ENCODE measurements around the gene F2RL1.
A peak's percentile ranks its signal among the peaks of the same experiment; 100 is the strongest.
"Not testable (repeated sequence)": the region's sequence is repeated elsewhere in the genome, so short reads cannot be mapped to it uniquely, and the experiment has no call there.

Gene F2RL1

DNA sequence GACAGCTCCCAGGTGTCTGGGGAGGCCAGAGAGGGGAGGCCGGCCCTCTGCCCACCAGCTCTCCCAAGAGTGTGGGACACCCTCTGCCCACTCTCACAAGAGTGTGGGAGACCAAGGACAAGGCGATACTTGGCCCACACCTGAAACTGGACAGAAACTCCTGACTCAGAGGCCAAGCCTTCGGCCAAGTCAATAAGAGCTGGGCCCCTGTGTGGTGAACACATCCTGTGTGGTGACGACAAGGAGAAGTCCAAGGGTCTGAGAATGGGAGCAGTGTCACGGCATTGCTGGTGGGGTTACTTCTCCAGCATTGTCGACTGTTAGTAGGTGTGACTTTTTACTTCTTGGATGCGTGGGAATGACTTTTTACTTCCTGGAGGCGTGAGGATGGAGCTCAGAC, 14.6 kb upstream of the F2RL1 start:
- DNase-seq (ENCODE audit: extremely low spot score, insufficient read length, low read depth) (no peak), FAIRE-seq (no peak)

DNA sequence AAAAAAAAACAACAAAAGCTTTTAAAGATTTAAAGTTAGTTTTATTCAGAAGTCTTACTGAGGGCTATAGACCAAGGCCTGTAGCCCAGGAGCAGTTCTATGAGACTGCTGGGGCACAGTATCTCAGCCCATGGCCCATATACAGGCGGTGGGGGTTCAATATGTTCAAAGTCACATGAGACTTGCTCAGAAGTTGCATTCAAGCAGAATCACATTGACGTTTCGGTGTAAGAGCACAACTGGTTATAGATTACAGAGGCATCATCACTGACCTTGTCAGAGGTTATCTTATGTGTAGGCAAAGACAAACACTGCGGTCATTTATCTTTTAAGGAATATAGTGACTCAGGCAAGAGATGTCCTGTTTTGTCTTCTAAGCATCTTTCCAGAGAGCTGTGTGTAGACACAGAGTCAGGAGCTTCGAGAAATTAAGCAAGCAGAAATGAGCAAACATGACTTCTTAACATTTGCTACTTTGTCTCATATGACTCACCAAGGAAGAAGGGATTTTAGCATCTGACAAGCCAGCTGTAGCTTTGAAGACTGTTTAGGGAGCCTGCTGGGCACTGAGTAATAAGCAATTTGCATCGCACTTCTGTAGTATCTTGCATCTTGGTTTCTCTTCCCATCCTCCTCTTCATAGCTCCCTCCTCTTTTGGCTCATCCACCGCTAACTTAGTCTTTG, 12.9 kb upstream of the F2RL1 start:
- DNase-seq (ENCODE audit: extremely low spot score, insufficient read length, low read depth) = no peak
- FAIRE-seq = no peak

DNA sequence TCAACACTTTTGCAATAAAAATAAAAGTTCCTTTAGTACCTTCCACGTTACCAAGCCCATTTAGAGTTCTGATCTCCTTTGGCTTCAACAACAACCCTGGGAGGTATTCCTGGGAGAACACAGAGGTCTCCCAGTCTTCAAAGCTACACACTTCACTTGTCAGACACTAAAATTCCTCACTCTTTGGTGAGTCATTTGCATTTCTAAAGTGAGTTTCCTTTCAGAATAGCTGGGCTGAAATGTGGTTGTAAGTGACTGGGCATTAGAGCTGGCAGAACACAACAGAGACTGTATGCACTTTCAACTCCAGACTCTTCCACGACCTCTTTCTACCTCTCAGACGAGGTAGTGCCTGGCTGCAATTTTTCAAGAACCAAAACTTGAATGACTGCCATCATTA, 11.5 kb upstream of the F2RL1 start:
- no peak for FAIRE-seq
- DNase-seq (ENCODE audit: extremely low spot score, insufficient read length, low read depth) = no peak

DNA sequence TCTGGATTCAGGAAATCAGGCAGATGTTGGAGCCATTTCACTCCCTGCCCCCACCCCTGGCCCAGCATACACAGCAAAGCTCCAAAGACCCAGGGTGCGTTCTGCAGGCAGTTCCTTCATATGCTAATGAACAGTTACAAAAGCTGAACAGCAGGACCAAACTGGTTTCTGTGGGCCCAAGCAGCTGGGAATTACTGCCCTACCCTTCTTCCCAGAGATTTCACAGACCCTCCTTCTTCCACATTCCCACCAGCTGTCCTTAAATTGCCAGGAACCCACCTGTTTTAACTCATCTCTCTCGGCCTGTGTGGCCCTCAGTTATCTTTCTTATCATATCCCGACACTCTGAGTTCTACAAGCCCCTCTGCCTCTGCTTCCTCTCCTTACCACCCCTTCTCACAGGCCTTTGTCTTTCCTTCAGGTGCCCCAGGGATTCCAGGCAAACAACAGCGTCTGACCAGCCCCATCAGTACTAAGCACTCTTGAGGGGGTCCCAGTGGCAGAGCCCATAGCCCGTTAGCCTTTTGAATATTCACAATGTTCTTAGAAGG, 10.6 kb upstream of the F2RL1 start:
- DNase-seq (ENCODE audit: extremely low spot score, insufficient read length, low read depth) (no peak), FAIRE-seq (no peak)

DNA sequence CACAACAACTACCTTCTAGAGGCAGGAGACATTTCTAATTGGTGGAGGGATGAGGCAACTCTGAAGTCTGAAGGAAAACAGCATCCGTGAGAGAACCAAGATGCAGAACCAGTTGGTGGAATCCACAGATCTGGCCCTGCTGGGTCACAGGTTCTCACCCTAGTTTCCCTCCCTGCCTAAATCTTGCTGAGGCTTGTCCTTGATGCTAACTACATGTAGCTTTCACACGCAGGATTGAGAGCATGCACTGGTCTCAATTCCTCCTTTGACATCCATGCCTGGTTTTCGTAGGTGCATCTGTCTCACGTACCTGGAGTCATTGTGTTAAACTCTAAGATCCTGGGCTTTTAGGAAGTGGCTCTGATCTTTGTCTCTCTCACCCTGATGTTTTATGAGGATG, 9.7 kb upstream of the F2RL1 start:
- no peak for FAIRE-seq
- no peak for DNase-seq (ENCODE audit: extremely low spot score, insufficient read length, low read depth)

DNA sequence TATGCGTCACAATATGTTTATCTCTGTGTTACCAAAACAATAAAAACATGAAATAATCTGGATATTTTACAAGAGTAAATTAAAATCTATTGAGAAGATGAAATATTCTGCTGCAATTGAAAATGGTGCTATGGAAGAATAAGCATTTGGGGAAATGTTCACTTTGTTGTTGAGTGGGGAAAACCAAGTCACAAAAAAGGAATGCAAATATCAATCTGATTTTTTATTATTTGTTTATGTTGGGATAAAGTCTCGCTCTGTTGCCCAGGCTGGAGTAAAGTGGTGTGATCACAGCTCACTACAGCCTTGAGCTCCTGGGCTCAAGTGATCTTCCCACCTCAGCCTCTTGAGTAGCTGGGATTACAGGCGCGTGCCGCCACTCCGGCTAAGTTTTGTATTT, 8.6 kb upstream of the F2RL1 start:
- no peak for DNase-seq (ENCODE audit: extremely low spot score, insufficient read length, low read depth)
- FAIRE-seq = no peak

DNA sequence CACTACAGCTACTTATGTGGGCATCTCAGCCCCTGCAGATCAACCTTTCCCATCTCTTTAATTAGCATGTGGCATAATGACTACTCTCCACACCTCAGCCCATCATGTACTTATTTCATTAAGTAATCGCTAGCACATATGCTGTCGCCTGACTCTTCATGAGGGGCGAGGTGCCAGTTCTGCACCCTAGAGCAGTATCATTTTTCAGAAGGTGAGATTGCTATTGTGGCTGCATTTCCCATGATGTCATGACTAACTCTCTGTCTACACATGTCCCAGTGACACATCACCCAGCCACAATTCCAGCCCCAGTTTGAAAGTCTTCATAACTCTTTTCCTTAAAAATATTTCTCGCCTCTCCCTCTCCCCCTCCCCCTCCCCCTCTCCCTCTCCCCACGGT, 7.6 kb upstream of the F2RL1 start:
- no peak for DNase-seq (ENCODE audit: extremely low spot score, insufficient read length, low read depth)

DNA sequence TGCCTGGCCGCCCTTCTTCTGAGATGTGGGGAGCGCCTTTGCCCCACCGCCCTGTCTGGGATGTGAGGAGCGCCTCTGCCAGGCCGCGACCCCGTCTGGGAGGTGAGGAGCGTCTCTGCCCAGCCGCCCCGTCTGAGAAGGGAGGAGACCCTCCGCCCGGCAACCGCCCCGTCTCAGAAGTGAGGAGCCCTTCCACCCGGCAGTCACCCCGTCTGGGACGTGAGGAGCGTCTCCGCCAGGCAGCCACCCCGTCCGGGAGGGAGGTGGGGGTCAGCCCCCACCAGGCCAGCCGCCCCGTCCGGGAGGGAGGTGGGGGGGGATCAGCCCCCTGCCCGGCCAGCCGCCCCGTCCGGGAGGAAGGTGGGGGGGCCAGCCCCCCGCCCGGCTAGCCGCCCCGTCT, 6.6 kb upstream of the F2RL1 start:
- DNase-seq (ENCODE audit: extremely low spot score, insufficient read length, low read depth); FAIRE-seq: not testable (repeated sequence)

More for the DNA sequence above, 7.6 kb upstream of the F2RL1 start:
- FAIRE-seq = no peak

DNA sequence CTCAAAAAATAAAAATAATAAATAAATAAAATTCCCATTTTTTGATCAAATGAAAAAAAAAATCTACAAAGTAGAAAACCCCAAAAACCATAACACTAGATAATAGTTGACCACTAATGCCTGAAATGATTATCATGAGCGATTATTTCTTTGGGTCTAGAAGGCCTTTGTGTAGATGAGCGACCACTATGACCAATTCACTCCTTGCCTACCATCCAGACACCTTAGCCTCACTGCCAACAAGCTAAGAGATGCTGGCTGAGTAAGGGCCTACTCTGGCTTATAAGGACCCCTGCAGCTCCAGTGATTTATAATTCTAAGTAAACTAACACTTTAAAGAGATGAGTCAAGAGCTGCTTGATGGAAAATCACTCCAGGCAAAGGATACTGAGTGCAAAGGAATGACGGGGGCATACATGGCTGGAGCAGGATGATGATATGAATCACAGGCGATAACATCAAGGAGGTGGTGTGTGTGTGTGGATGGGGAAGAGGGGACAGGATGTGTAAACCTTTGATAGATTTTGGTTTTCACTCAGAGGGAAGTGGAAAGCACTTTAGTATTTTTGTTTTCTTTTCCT, 4.8 kb upstream of the F2RL1 start:
- FAIRE-seq (no peak), DNase-seq (ENCODE audit: extremely low spot score, insufficient read length, low read depth) (no peak)

DNA sequence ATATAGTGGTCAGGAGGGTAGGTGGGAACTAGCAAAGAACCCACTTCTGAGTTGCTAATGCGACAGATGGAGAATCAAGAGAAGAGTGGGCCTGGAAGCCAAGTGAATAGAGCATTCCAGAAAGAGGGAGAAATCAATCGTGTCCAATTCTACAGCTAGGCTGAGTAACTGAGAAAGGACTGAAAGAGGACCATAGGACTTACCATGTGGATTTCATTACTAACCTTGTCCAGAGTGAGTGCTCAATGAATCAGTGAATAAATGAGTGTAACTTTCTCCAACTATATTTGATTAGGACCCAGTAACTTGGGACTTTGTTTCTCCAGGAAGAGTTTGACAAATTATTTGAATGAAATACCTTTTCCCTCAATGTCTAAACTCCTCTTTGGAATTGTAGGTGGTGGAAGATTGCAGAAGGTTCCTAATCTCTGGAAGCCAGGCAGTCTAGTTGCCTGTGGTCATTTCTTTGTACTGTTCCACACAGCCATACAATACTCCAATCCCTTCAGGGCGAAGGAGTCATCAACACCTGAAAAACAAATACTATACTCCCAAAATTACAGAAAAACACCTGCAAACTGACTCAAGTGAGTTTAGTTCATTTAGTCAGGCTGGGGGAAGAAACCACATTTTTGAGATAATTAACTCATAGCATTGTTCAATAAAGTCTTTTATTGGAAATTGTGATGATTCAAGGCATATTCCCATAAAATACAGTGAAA, 2.6 kb upstream of the F2RL1 start:
- DNase-seq (ENCODE audit: extremely low spot score, insufficient read length, low read depth) (no peak), FAIRE-seq (no peak)

DNA sequence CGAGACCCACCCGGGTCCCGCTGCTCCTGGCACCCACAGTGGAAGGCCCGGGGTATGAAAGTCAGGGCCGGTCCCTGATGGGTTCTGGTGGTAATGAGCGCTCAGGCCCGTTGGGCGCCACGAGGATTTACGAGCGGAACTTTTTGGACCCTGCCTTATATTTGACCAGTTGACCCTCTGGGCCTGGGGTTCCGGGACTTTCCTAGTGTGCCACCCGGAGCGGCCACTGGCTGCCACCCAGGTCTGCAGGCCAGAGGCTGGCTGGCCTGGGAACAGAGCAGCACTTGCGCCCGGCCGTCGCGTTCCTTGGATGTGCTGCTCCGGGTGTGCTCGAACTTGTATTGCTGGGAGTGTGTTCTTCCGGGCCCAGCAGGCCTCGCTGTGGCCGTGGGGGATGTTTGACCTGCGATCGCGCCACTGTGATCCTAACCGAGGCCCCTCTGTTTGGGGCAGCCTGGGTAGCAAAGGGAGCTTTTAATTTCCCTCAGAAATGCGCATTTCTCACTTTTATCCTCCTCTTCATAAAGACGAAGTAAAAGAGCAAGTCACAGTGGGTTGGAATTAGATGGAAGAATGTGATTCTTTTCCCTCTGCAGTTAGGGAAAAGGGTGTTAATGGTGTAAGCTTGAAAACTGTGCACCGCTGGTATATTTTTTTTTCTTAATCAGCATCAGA, 1.2 kb downstream of the F2RL1 start:
- FAIRE-seq = no peak
- no peak for DNase-seq (ENCODE audit: extremely low spot score, insufficient read length, low read depth)

DNA sequence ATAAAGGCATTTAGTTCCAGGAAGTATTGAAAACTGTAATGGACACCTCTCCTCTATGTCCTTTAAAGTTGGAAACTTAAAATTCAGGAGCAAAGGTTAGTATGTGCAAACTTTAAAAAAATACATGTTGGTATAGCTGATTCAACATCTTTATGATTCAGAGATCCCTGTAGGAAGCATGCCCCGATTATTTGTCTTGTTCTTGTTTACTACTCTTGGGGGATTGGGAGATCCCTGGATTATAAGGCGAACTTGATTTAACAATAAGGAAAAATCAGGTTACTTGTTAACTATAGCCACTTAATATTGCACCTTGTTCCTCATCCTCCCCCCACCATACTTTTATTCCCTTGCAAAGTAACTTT, 1.7 kb downstream of the F2RL1 start:
- FAIRE-seq = no peak
- DNase-seq (ENCODE audit: extremely low spot score, insufficient read length, low read depth) = no peak

DNA sequence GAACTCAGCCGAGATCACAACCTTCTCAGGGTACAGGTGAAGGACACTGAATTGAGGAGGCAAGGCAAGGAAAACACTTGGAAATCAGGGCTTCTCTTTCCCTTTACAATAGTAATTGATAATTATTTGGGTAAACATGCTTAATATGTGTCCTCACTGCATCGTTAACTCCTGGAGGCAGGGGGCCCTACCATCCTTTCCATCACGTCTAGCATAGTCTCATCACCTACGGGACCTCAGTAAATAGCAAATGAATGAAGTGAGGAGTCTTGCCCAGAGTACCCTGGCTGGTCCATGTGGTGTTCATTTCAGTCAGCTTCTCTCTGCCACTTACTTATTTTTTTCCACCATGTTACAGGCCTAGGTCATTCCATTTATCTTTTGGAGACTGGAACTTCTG, 2.3 kb downstream of the F2RL1 start:
- no peak for DNase-seq (ENCODE audit: extremely low spot score, insufficient read length, low read depth)
- no peak for FAIRE-seq

DNA sequence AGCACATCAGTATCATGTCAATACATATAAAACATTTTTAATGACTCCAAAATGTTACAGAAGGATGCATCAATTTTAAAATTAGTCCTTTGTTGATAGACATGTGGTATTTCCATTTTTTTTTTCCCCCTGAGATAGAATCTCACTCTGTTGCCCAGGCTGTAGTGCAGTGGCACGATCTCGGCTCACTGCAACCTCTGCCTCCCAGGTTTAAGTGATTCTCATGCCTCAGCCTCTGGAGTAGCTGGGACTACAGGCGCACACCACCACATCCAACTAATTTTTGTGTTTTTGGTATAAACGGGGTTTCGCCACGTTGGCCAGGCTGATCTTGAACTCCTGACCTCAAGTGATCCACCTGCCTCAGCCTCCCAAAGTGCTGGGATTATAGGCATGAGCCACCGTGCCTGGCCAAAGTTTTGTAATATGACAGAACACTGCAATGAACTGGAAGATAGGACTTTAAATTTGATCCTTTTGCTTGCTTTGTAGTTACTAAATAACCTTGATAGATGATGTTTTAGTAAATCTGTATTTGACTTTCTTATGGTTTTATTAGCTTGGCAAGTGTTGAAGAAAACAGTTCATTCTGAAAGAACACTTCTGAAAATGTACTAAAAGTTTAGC, 3.4 kb downstream of the F2RL1 start:
- FAIRE-seq; DNase-seq (ENCODE audit: extremely low spot score, insufficient read length, low read depth): not testable (repeated sequence)

DNA sequence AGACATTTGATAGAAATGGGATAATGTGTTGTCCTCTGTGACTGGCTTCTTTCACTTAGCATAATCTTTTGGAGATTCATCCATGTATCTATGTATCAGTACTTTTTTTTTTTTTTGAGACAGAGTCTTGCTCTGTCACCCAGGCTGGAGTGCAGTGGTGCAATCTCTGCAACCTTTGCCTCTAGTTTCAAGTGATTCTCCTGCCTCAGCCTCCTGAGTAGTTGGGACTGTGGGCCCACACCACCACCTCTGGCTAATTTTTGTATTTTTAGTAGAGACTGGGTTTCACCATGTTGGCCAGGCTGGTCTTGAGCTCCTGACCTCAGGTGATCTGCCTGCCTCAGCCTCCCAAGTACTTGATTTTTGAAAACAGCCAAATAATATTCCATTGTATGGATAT, 7.6 kb downstream of the F2RL1 start:
- not testable (repeated sequence) for DNase-seq (ENCODE audit: extremely low spot score, insufficient read length, low read depth); FAIRE-seq

DNA sequence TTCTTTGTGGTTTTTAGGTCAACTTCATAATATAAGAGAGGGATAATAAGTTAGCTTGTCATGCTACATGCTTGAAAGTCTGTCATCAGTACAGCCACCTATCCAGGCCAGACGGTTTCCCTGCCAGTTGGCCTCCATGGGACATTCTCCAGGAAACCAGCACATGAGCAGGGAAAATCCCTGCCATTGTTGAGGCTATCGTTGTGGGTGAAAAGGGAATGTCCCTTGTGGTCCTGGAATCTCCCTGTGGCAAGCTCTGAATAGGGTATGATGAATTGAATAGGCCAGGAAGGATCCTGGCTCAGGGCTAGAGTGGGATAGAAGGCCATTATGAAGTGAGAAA, 12.3 kb downstream of the F2RL1 start:
- DNase-seq (ENCODE audit: extremely low spot score, insufficient read length, low read depth) (no peak), FAIRE-seq (peak; percentile 33)

DNA sequence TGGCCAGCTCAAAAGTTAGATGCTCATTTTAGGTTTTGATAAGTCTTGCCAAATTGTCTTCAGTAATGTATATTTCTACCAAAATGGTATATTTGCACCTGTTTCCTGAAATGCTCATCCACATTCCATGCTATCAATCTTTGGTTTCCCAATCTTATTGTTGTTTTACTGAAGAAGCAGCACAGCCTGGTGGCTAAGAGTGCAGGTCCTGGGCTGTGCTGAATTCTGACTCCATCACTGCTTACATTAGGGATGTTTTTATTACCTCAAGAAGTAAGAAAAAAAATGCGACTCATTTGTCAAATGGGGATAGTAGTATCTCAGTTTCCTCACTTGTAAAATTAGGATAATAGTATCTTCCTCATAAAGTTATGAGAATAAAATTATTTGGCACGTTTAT, 17.4 kb downstream of the F2RL1 start:
- DNase-seq (ENCODE audit: extremely low spot score, insufficient read length, low read depth) (no peak), FAIRE-seq (no peak)

DNA sequence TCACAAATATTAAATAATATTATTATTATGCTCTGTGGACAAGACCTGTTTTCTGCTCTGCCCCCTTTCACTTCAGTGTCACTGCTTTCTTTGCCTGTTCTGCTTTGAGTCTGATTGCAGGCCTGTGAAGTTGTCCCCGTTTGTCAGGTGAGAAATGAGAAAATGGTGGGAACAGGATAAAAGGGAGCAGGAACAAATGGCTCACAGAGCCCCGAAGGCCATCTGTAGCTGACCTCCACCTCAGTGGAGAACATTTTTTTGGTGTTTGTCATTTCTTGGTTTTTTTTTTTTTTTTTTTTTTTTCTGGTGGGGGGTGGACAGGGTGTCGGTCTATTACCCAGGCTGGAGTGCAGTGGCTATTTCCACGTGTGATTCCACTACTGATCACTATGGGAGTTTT, 17.8 kb downstream of the F2RL1 start:
- DNase-seq (ENCODE audit: extremely low spot score, insufficient read length, low read depth) (no peak), FAIRE-seq (no peak)

DNA sequence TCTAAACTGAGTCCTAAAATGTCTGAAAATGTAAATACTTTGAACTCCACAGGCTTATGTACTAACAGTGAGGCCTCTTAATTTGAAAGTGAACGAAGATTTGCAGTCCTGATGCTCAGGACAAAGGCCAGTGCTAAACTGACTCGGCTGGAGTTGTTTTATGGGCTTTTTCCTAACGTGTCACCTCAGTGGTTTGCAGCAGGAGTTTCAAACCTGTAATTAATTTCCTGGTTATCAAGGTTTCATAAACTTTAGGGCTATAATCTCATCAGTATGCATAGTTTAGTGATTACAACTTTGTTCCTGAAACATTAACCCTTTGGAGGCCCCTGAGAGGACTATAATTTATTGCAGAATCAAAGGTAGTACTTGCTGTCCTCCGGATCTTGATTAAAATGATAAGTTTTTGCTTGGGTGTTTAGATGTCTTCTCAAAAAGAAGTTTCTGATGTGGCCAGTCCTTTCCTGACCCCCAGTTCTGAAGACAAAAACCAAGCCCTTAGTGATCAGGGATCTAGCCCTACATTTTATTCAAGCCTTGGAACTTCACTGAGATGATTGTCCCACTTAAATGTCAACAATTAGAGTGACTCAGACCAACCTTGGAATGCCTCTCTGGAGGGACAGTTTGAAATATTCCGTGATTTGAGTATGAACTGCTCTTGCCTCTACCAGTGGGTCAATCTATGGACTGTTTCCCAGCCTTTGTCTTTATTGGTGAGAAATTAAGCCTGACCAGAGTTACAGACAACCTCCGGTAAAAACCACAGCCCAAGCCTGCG, 19.8 kb downstream of the F2RL1 start:
- FAIRE-seq (no peak), DNase-seq (ENCODE audit: extremely low spot score, insufficient read length, low read depth) (no peak)

DNA sequence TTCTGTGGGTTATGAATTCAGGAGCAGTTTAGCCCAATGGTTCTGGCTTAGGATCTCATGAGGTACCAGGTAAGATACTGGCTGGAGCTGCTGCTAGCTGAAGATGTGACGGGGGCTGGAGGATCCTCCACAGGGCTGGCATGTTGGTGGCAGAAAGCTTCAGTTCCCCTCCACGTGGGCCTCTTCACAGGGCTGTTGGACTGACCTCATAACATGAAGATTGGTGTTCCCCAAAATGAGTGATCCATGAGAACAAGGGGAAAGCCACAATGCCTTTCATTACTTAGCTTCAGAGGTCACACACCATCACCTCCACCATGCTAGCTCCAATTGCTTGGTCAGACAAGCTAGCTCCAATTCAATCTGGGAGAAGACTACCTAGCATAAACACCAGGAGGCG, 22.5 kb downstream of the F2RL1 start:
- DNase-seq (ENCODE audit: extremely low spot score, insufficient read length, low read depth) = no peak
- no peak for FAIRE-seq

Measured in GM18507 (cell line).